ENCODE measurements around the gene SERF1A.
"Not testable (repeated sequence)": the region's sequence is repeated elsewhere in the genome, so short reads cannot be mapped to it uniquely, and the experiment has no call there.

SERF1A gene

DNA sequence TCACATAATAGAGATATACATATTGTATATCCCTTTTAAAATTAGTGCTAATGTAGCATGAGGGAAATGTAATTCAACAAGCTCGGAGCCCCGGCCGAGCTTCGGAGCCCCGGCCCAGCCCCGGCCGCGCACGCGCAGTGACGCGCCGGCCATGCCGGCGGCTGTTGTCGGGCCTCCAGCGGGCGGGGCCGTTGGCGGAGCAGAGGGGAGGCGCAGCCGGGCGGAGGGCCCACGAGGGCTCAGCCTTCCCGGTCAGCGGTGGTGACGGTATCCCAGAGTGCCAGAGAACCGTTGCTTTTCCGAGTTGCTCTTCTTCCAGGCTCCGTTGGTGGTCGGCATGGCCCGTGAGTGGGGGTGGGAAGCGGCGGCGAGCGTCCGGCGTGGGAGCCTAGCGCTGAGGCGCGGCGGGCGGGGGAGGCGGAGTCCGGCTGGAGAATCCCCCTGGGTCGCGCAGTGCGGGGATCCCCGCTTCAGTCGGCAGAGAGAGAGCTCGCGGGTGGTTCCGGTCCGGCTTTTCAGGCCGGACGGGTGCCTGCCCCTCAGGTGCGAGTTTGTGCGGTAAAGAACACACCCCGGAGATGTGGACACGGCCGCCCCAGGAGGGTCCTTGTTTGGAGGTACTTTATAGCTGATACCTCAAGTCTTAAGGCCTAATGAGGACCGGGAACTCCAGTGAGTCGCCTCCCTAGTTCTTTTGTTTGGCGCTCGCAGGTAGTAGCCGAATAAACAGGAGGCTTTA, at the start of gene SERF1A:
Gene SERF1A (plus strand): TSS at position 137 of the 739 bp plus-strand sequence. CDS start 201 bp downstream, at position 338.
- not testable (repeated sequence) for DNase-seq (ENCODE audit: low read depth, low spot score)

DNA sequence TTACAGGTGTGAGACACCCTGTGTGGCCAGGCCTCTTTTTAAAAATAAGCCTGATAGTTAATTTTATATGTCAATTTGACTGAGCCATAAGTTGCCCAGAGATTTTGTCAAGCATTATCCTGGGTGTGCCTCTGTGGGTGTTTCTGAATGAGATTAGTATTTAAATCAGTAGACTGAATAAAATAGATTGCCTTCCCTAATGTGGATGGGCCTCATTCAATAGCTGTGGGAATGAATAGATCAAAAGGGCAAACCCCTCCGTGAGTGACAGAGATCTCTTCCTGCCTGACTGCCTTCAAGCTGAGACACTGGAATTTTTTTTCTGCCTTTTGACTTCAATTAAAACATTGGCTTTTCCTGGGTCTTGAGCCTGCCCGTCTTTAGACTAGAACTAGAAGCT, 33.7 kb upstream of the SERF1A start:
- DNase-seq (ENCODE audit: low read depth, low spot score): not testable (repeated sequence)

DNA sequence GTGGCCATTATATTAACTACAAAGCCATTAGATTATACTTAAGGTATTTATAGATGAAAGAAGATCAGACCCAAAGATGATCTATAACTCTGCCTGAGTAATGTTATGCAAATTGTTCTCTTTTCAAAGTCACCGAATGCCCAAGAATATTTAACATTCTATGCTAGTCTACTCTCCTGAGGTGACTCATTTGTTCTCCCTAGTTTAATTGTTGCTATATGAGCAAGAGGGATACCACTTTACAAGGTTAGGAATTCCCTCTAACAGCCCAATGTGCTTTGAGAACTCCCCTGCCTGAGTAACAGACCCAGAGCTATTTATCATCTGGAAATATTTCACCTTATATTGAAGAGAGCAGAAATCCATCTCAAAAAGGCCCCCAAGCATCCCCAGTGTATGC, 29.8 kb upstream of the SERF1A start:
- DNase-seq (ENCODE audit: low read depth, low spot score): not testable (repeated sequence)

DNA sequence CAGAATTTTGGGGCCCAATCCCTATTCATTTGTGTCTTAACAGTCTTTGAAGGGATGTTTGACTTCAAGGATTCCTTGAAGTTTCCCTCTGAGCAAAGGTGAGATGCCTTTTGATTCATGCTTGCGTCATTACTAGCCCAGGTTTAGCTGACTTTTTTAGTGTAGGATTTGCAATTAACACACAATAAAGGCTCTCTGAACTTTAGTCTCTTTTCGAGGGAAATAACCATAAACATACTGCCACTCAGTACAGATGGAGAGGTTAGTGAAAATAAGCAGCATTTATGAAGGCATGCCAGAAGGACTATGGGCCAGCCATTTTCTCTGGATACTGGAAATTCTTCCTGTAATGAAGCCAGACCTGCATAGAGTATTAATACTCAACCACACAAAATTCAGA, 4.4 kb upstream of the SERF1A start:
- not testable (repeated sequence) for DNase-seq (ENCODE audit: low read depth, low spot score)

DNA sequence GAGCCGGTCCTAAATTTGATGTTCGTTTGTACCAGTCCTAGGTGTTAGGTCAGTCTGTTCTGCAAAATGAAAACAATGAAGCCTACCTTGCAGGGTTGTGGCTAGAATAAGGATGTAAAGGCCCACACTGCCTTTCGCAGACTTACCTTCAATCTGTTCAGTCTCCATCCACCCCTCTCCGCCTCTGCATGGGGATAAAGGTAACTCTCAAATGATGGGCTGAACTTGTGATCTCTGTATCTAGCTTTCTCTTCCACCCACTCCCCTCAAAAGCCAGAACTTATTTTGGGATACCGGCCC, 753 bp downstream of the SERF1A start:
- not testable (repeated sequence) for DNase-seq (ENCODE audit: low read depth, low spot score)

DNA sequence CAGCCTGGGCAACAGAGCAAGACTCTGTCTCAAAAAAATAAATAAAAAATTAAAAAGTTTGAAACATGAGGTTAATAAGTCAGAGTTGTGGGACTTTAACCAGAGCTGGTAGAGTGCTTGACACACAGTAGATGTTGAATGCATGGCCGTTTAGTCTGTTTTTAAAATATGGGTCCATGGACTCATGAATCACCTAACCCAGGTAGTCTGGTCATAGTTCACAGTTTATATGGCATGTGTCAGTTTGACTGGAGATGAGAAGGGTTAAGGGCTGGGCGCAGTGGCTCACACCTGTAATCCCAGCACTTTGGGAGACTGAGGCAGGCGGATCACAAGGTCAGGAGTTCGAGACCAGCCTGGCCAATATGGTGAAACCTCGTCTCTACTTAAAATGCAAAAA, 6.2 kb downstream of the SERF1A start:
- not testable (repeated sequence) for DNase-seq (ENCODE audit: low read depth, low spot score)

DNA sequence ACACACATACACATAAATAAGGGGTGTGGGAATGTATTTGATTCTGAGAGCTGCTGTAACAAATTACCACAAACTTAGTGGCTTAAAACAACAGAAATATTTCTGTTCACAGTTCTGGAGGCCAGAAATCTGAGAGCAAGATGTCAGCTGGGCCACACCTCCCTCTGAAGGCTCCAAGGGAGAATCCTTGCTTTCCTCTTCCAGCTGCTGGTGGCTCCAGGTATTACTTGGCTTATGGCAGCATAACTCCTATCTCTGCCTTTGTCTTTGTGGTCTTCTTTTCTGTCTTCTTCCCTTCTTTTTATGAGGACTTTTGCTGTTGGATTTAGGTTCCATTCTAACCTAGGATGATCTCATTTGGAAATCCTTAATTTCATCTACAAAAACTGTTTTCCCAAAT, 16.4 kb downstream of the SERF1A start:
- not testable (repeated sequence) for DNase-seq (ENCODE audit: low read depth, low spot score)

DNA sequence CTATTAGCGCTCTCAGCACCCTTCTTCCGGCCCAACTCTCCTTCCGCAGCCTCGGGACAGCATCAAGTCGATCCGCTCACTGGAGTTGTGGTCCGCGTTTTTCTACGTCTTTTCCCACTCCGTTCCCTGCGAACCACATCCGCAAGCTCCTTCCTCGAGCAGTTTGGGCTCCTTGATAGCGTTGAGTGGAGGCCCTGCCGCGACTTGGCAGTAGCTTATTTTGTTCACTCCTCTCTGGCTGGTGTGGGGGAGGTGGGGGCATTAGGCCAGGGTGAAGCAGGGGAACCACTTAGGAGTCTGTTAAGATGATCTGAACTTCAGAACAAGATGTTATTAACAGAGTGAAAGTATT, 24.7 kb downstream of the SERF1A start:
- DNase-seq (ENCODE audit: low read depth, low spot score): not testable (repeated sequence)

DNA sequence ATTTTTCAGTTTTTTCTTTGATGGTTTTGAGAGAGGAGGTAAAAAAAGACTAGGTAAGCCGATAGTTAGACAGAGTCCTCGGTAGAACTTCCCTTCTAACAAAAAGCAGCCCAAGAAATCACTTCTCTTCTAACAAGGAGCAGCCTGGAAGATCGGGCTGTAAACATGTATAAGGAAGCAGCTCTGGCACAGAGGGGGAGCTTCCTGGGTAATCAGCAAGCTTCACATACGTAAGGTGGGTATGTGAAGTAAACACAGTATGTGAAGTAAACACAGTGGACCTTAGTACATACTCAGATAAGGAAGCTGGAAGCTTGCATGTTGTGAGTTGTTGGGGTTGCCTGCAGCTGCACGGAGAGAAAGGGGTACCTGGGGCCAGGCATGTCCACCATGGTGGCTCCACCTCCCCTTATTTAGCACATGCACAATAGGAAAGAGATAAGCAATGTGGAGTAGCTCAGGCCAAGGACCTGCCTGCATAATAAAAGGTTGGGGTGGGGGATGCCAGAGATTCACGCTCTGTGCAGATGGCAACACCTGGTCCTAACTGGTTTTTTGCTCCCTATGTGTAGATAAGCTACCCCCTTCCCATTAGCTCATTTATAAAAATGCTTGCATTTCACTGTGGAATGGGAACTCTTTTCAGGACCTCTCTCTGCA, 31.4 kb downstream of the SERF1A start:
- DNase-seq (ENCODE audit: low read depth, low spot score): not testable (repeated sequence)

DNA sequence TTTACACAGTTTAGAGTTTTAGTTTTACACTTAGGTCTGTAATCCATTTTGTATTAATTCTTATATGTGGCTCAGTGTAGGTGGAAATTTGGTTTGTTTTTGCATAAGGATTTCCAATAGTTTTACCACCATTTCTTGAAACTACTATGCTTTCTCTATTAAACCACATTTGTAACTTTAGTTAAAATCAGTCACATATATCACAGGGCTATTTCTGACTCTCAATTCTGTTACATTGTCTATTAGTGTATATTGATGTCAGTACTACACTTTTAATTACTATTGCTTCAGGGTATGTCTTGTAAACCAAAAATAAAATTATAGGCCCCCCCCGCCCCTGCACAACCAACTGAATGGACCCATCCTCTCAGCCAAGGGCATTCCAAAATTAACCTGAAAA, 32.1 kb downstream of the SERF1A start:
- DNase-seq (ENCODE audit: low read depth, low spot score): not testable (repeated sequence)

DNA sequence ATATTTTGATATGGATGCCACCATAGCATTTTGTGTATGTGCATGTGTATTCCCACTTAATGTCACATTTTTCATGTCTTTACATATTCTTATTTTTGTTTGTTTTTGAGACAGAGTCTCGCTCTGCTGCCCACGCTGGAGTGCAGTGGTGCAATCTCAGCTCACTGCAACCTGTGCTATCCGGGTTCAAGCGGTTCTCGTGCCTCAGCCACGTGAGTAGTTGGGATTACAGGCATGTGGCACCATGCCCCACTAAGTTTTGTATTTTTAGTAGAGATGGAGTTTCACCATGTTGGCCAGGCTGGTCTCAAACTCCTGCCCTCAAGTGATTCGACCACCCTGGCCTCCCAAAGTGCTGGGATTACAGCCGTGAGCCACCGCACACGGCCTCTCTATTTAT, 52.6 kb downstream of the SERF1A start:
- not testable (repeated sequence) for DNase-seq (ENCODE audit: low read depth, low spot score)
